Amniotic stem cell (primary cell): ENCODE measurements around the gene USF3.

Experiments
- DNase-seq: peaks from one replicate; lab custom pipeline; 2025; lab: John Stamatoyannopoulos, UW

Gene USF3, protein sequence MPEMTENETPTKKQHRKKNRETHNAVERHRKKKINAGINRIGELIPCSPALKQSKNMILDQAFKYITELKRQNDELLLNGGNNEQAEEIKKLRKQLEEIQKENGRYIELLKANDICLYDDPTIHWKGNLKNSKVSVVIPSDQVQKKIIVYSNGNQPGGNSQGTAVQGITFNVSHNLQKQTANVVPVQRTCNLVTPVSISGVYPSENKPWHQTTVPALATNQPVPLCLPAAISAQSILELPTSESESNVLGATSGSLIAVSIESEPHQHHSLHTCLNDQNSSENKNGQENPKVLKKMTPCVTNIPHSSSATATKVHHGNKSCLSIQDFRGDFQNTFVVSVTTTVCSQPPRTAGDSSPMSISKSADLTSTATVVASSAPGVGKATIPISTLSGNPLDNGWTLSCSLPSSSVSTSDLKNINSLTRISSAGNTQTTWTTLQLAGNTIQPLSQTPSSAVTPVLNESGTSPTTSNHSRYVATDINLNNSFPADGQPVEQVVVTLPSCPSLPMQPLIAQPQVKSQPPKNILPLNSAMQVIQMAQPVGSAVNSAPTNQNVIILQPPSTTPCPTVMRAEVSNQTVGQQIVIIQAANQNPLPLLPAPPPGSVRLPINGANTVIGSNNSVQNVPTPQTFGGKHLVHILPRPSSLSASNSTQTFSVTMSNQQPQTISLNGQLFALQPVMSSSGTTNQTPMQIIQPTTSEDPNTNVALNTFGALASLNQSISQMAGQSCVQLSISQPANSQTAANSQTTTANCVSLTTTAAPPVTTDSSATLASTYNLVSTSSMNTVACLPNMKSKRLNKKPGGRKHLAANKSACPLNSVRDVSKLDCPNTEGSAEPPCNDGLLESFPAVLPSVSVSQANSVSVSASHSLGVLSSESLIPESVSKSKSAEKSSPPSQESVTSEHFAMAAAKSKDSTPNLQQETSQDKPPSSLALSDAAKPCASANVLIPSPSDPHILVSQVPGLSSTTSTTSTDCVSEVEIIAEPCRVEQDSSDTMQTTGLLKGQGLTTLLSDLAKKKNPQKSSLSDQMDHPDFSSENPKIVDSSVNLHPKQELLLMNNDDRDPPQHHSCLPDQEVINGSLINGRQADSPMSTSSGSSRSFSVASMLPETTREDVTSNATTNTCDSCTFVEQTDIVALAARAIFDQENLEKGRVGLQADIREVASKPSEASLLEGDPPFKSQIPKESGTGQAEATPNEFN (N-terminal part only)

DNA sequence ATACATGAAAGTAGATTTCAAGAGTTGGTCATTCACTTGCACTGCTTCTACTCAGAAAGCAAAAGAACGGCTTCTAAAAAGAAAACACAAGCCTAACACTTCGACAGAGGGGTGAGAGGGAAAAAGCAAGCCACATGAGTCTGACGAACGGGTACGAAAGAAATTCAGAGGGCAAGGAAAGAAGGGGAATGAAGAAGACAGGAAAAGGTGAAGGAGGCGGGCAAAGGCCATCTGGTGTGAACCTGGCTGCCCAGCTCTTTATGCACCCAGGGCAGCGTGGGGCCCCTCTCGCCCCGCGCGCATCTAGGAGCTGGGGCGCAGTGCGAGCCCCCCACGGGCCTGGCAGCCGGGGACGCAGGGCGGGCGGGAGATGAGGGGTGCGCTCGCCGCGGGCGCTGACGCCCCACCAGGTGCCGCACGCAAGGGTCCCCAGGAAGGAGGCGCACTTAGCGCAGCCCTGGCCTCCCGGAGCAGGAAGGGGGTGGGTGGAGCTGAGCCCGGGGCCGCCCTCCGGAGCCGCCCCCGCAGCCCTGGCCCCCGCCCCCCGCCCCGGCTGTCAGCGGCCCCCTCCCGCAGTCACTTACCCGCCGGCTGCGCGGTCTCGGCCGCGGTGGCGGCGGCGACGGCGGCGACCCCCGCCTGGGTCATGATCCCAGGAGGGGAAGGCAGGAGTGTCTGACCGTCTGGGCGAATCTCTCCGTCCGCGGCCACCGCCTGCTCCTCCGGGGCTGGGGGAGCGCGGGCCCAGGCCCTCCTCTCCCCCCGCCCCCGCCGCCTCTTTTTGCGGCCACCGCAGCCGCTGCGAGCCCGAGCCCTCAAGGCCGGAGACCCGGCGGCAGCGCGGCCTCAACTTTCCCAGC, at the start of gene USF3:
USF3 (minus strand) TSS at position 857 of the 860 bp plus-strand sequence. CDS start 21,764 bp downstream, outside the sequence.
- no peak for DNase-seq

DNA sequence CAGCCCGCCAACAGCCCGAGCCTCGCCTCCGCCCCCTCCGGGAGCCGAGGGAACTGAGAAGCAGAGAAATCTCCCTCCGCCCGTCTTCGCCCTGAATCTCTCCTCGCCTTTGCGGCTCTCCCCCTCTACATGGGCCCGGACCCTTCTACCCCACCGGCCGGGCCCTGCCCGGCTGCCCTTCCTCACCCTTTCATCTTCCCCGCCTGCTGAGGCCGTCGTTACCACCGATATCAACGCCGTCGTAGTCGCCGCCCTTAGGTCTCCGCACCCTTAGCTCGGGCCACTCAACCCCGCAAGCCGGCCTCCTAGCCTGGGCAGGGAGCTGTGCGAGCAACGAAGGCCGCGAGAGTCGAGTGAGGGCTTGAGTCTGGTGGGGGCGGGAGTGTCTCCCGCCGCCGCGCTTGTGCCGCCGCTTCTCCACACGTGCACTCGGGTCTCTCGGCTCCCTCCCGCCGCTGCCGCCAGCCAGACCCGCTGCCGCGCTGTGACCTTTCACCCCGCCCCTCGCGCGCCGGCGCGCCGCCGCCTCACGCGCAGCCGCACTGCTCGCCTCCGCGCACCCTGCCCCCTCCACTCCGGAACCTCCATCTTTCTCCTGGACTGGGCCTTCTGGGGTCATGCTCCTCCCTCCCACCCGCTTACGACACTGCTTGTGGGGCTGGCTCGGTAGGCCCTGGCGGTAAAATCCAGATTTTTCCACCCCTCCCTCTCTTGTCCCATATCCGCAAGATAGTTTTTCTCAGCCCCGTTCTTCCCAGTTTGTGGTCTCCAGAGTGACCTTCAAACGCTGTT, 49.5 kb upstream of the USF3 start, which contains the start of gene NAA50:
NAA50 (minus strand) TSS at position 494 of the 792 bp plus-strand sequence; CDS start at position 194, 300 bp downstream.
- DNase-seq = peak; percentile 75

- DNase-seq = peak; percentile 87
These were observed 48.7 kb upstream of the USF3 start for GRCh38 chr3:113744941-113745755.

DNA sequence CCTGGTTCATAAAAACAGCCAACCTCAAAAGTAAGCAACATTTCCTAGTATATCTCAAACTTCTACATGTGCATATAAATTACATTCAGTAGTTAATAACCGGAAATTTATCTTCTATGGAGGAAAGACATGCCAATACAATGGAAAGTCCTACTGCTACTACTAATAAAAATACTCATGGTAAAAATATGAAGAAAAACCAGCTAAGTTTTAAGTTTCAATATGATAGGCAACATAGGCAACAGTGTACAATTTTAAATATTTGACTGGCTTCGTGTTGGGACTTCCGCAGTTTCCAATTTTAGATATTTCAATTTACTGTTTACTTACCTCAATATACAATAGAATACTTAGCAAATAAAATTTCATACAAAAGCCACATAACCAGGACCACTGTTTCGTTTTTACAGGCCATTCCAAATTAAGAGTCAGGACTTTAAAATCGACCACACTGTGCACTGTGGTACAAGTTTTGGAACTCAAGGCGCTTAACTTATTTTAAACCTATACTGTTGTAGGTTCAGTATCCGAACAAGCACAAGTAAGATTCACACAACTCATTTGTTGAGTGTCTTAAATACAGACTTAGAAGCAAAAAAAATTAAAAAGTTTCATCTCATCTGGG, 46.7 kb upstream of the USF3 start:
- DNase-seq = no peak

DNA sequence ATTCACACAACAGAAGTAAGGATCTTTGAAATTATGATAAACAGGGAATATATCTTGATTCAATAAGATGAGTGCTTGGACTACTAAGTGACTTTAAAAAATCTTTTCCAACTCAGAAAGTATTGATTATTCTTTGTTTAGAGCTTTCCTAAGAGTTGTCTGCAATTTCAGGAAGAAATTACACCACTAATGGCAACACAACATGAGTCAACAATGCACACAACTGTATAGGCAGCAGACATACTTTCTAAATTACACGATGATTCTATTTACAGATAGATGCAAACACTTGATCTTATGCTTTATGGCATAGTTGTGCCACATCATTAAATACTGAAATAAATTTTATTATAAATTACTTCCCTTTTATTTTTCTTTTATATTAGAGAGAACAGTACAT, 45.2 kb upstream of the USF3 start:
- DNase-seq = no peak

DNA sequence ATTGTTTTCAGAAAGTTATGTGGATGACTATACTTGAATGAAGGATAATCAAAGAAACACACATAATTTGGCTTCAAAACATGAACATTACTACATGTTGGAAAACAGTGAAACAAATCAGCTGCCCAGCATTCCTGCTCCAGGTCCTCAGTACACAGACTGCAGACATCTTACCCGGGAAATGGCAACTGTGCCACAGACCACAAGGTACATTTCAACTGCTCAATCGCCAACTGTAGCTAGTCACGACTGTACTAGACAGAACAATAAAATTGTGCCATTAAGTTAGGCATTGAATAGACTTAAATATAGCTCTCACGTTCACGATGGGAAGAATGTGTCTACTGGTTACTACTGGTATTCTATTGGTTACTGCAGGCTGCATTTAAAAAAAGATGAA, 44.6 kb upstream of the USF3 start:
- no peak for DNase-seq

DNA sequence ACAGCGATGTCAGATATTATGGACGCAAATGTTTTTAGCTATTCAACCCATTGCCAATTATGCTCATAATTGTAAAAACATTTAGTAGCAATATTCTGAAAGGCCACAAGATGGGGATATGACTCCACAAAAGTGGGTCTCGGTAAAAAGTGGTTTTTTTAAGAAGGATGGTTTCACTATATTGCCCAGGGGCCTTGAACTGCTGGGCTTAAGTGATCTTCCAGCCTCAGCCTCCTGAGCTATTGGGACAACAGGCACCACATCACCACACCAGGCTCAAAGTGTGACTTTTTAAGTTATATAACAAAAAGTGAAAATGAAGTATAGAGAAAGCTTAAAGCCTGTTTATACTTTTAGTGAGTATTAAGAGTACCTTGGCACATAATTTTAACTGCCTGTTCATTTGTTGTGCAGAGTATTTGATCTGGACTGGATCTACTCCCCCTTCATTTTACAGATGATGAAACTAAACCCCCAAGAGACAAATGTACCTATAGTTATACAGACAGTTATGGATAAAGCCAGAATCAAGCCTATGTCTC, 40.2 kb upstream of the USF3 start:
- peak; percentile 18 for DNase-seq

- no peak for DNase-seq
These were observed 35.3 kb upstream of the USF3 start for GRCh38 chr3:113731694-113732093.

- no peak for DNase-seq
These were observed 34.1 kb upstream of the USF3 start for GRCh38 chr3:113730550-113730949.

GRCh38 chr3:113728661-113729060, 32.2 kb upstream of the USF3 start:
- DNase-seq = no peak

- DNase-seq = no peak
These were observed 25.2 kb upstream of the USF3 start for GRCh38 chr3:113721636-113722035.

DNA sequence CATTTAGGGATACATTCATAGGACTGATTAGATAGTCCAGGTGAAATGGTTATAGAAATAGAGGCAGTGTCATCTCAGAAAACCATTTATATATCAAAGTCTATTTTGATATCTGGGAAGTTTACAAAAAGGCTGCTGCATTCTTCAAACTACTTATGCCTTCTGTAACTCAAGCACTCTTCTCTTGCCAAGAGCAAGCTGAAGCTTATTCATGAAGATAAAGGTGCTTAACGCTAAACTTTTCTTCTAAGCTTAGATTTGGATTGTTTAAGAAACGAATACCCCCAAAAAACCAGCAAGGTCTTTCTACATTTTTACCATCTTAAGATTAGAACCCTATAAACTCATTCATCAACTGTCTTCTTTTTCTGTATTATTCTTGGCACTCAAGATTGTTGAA, 23.3 kb upstream of the USF3 start:
- DNase-seq = no peak

DNA sequence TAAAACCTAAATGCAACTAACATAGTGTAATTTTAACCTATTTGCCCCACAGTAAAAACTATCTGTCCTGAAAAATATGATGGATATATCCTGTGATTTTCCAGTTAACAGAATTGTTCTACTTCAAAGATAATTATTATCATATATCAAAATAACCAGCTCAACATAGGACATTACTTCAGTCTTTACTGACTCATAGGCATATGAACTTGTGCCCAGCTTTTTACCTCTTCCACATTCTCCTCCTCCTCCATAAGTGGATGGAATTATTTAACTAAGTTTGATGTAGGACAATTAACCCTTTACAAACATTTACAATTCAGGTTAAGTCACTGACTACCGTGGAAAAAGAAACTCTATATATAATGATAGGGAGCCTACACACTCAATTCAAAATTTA, 22.9 kb upstream of the USF3 start:
- no peak for DNase-seq

GRCh38 chr3:113717818-113718217, 21.4 kb upstream of the USF3 start:
- no peak for DNase-seq

- DNase-seq = no peak
These were observed 20.9 kb upstream of the USF3 start for GRCh38 chr3:113717308-113717707.

DNA sequence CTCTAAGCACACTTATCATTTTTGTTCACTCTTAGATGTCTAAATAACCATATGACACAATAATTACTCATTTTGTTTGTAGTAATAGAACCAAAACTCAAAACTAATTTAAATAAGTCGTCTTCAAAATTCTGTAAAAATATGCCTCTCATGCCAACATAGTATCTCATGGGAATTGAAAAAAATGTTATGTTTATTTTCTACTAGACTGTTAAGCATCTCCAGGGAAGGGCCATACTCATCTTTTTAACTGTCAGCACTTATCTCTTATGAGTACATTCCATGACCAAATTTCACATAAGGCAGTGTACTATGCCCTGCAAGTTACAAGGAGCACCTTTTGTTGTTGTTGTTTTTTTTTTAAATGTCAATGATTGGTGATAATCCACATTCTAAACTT, 18.3 kb upstream of the USF3 start:
- DNase-seq = no peak

DNA sequence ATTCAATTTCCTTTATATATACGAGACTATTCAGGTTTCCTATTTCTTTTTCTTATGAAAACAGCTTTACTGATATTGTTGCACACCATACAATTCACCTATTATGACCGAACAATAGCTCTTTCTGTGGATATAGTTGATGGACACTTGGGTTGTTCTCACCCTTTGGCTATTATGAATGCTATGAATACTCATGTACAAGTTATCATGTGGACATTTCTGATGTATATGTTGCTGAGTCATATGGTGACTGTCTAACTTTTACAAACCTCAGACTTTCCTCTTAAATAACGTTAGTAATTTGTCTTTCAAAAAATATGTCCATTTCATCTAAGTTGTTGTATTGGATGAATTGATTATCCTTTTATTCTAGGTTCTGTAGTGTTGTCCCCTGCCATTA, 15.7 kb upstream of the USF3 start:
- no peak for DNase-seq

GRCh38 chr3:113707835-113708234, 11.4 kb upstream of the USF3 start:
- no peak for DNase-seq

DNA sequence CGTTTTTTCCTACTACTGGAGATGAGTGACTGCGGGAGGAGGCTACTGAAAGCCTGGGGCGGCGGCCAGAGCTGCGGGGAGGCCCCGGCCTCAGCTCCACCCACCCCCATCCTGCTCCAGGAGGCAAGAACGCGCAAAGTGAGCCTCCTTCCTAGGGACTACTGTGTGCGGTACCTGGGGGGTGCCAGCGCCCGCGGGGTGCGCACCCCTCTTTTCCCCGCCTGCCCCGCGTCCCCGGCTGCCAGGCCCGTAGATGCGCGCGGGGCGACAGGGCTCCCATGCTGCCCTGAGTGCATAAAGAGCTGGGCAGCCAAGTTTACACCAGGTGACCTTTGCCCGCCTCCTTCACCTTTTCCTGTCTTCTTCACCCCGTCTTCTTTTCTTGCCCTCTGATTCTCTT, 2.5 kb upstream of the USF3 start:
- no peak for DNase-seq
